GM19468 (cell line): ENCODE results near the gene OCIAD2.
"Not testable (repeated sequence)": the region's sequence is repeated elsewhere in the genome, so short reads cannot be mapped to it uniquely, and the experiment has no call there.

ENCODE experiments used
- ATAC-seq: cut with Tn5 transposase; IDR thresholded peaks from one replicate; pipeline ENCODE4 v1.9.1; 2021; ENCODE audit warnings: mild to moderate bottlenecking, moderate library complexity, moderate number of reproducible peaks; ENCODE audit not compliant: unreplicated experiment; ENCODE audit errors: extremely low read depth

The OCIAD2 gene

GRCh38 chr4:48906206-48907173 is at the start of gene OCIAD2:
Gene OCIAD2, minus strand, starts transcription at chr4:48906774. Its CDS starts 2,225 bp downstream, at chr4:48904549.
- peak; percentile 88 for ATAC-seq

GRCh38 chr4:48954314-48954713 is 47.7 kb upstream of the OCIAD2 start:
- ATAC-seq: no peak

GRCh38 chr4:48949518-48950219 is 43.1 kb upstream of the OCIAD2 start:
- no peak for ATAC-seq

- no peak for ATAC-seq
These were observed 42.5 kb upstream of the OCIAD2 start for GRCh38 chr4:48949086-48949485.

GRCh38 chr4:48947731-48948130 is 41.2 kb upstream of the OCIAD2 start:
- ATAC-seq: no peak

- ATAC-seq: no peak
These were observed 39.4 kb upstream of the OCIAD2 start for GRCh38 chr4:48945981-48946380.

GRCh38 chr4:48944756-48945241 is 38.2 kb upstream of the OCIAD2 start:
- no peak for ATAC-seq

GRCh38 chr4:48944252-48944651 is 37.7 kb upstream of the OCIAD2 start:
- no peak for ATAC-seq

- no peak for ATAC-seq
These were observed 36.8 kb upstream of the OCIAD2 start for GRCh38 chr4:48943387-48943786.

- ATAC-seq: no peak
These were observed 33.2 kb upstream of the OCIAD2 start for GRCh38 chr4:48939785-48940184.

GRCh38 chr4:48938831-48939230 is 32.3 kb upstream of the OCIAD2 start:
- no peak for ATAC-seq

GRCh38 chr4:48937033-48937432 is 30.5 kb upstream of the OCIAD2 start:
- ATAC-seq: no peak

- no peak for ATAC-seq
These were observed 24.9 kb upstream of the OCIAD2 start for GRCh38 chr4:48931459-48931858.

GRCh38 chr4:48930654-48931053 is 24.1 kb upstream of the OCIAD2 start:
- ATAC-seq: no peak

GRCh38 chr4:48924416-48924815 is 17.8 kb upstream of the OCIAD2 start:
- no peak for ATAC-seq

- ATAC-seq: not testable (repeated sequence)
These were observed 16.5 kb upstream of the OCIAD2 start for GRCh38 chr4:48923065-48923464.

GRCh38 chr4:48914311-48914710 is 7.7 kb upstream of the OCIAD2 start:
- no peak for ATAC-seq

- no peak for ATAC-seq
These were observed 6.8 kb upstream of the OCIAD2 start for GRCh38 chr4:48913346-48913745.

GRCh38 chr4:48912349-48912748 is 5.8 kb upstream of the OCIAD2 start:
- ATAC-seq: no peak

- ATAC-seq: no peak
These were observed 3.9 kb upstream of the OCIAD2 start for GRCh38 chr4:48910511-48910910.

- ATAC-seq: no peak
These were observed 3.1 kb upstream of the OCIAD2 start for GRCh38 chr4:48909697-48910096.
